RPMI8226 (cell line): ENCODE results near the gene PKP1.
A peak's percentile ranks its signal among the peaks of the same experiment; 100 is the strongest.

ENCODE experiments used
- DNase-seq: peaks from one replicate; pipeline ENCODE4 v3.0.0-alpha.2; 2015

PKP1 gene

DNA sequence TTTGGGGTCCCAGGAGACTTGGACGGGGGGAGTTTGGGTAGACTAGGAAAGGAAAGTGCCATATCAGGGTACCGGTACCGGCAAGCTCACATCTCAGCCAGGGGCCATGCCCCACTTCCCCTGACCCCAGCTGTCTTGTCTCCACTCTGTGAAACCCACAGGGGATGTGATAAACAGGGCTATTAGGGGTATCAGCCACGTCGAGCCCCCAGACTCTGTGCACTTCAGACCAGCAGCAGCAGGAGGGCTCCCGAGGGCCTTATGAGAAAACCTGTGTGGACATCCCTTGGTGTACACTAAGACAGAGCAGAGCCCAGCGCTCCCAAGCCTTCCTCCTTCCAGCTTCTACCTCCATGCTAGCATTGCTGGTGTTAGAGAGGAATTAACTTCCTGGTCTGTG is 47.9 kb downstream of the PKP1 start:
- no peak for DNase-seq

DNA sequence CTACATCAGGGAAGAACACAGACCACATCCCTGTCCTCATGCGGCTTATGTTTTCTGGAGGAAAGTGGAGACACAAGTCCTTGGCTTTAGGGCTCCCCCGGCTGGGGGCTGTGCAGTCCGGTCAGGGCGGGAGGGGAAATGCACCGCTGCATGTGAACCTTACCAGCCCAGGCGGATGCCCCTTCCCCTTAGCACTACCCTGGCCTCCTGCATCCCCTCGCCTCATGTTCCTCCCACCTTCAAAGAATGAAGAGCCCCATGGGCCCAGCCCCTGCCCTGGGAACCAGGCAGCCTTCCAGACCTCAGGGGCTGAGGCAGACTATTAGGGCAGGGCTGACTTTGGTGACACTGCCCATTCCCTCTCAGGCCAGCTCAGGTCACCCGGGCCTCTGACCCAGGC is 48.7 kb downstream of the PKP1 start:
- DNase-seq, result no peak

DNA sequence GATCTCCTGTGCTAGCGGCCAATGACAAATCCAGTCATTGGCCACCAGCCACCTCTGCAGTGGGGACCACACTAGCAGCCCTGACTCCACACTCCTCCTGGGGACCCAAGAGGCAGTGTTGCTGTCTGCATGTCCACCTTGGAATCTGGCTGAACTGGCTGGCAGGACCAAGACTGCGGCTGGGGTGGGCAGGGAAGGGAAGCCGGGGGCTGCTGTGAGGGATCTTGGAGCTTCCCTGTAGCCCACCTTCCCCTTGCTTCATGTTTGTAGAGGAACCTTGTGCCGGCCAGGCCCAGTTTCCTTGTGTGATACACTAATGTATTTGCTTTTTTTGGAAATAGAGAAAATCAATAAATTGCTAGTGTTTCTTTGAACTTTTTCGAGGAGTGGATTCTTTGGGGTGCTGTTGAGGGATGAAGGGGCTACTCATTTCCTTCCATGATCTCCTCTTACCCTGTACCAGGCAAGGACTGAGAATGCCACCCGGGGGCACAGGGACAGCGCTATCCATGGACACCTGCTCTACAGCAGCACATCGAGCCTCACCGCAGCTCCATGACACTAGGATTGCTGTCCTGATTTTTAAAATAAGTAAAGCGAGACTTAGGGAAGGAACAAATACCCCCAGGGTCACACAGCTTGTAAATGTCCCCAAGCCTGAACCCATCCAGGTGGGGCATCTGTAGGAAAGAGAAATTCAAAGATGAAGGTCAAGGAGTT is 49.5 kb downstream of the PKP1 start:
- DNase-seq, result no peak

DNA sequence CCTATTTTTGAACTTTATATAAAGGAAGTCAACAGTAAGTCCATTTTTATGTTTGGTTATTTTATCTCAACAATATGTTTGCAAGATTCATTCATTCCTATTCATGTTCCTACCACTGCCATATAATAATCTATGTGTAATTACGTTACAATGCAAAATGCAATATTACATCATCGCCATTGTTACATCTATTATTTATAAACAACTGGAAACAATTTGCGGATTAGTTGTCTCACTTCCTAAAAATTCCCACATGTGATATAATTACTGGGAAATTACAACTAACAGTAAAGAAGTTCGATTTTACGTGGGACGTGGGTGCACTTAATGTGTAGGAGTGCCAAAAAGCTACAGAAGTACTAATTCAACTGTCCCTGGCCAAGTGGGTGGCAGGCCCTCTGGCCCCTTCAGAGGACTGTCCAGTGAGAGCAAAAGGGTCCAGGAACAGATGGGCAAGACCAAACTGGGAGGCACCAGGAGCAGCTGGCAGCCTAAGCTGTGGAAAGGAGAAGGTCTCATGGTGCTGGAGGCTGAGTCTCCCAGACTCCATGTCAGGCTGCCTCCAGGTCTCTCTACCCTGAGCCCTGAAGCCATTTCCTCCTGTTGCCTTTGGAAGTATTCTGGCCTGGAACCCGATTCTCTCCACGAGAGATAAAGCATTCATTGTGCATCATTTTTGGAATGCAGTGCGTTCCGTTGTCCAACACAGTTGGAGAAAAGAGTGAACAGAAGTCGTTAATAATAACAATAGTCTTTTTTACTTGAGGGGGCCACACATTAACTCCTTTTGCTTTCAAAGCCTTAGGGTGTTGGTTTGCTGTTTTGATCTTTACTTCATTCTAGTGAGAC is 51.2 kb downstream of the PKP1 start:
- DNase-seq, result no peak

- no peak for DNase-seq
Observed at GRCh38 chr1:201335174-201335870, 52.0 kb downstream of the PKP1 start.

GRCh38 chr1:201335901-201336300 is 52.6 kb downstream of the PKP1 start:
- DNase-seq, result no peak

DNA sequence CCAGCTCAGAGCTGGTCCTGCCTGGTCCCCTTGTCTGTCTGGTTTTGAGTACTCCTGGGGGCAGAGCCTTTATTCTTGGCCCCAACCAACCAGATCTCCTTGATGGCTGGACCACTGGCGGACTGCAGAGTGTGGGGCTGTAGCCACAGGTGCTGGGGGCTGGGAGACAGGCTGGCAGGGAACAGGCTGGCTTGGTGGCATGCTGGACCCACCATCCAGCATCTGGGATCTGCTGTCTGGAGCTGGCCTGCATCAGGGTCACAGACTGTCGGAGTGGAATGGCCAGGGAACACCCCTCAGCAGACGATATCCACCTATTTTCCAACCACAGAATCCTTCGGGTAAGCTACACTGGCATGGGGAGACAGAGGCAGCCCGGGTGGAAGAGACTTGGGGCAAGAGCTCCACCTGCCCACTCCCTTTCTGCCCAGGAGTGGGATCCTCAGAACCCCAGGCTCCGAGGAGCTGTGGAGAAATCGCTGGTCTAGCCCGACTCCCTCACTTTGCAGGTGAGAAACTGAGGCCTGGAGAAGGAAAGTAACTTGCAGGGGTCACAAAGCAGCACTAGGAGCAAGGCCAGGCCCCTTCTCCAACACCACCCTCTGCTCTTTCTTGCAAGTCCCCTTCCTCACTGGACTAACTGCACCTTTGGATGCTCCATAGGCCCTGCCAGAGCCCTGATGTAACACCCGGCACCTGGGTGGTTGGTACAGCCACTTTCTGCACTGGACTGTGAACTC is 53.6 kb downstream of the PKP1 start:
- DNase-seq, result no peak

DNA sequence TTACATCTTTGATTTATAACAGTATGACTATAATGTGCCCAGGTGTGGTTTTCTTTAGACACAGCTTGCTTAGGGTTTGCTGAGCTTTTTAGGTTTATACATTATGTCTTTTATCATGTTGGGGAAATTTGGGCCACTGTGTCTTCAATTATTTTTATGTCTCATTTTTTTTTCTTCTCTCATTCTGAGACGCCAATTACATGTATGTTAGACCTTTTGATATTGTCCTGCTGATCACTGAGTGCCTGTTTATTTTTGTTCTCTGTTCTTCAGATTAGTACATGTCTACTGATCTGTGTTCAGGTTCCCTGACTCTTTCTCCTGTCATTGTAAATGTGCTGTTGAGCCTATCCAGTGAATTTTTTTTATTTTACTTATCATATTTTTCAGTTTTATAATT is 58.1 kb downstream of the PKP1 start:
- DNase-seq, result no peak

DNA sequence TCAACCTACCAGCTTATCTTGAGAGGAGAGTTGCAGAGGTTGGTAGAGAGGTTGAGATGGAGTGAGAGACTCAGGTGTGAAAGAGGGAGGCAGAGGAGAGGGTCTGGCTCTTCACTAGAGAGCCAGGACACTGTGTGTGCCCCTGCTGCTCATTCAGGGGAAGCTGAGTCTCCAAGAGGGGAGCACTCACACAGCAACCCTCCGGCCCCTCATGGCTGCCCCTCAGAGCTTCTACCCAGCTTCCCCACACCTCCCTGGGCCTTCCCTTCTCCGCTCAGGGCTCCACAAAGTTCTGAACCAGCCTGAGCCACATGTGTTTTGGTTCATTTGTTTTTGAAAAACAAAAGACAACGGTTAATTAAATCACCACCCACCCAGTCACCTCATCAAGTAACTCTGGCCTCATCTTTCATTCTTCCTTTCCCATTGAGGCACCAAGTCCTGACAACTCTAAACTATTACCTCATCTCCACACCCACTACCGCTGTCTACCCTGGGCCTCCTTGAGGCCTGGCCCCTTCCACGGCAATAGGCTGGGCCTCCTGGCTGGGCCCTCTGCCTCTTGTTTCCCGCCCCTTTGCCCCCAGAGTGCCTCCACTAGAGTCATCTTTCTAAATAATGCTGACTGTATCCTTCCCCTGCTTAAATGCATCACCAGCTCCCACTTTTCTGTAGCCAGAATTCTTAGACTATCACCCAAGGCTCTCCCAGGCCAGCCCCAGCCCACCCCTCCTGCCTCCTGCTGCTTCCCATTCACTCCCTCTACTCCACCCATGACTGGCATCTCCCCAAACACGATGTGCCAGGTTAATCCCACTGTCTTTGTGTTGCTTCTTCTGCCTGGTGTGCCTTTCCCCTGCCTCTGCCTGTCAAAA is 61.1 kb downstream of the PKP1 start:
- no peak for DNase-seq

DNA sequence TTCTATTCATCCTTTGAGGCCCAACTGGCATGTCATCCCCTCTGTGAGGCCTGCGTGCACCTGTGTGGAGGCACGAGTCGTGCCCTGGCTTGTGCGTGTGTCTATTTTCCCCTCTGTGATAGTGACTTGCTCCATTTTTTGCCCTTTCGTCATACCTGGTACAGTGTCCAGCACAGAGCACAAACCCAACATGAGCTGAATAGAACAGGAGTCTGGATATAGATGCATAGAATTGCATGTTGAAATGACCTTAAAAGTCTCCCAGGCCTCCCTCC is 61.7 kb downstream of the PKP1 start:
- DNase-seq, result no peak

GRCh38 chr1:201346337-201346939 is 63.1 kb downstream of the PKP1 start:
- peak; percentile 63 for DNase-seq

DNA sequence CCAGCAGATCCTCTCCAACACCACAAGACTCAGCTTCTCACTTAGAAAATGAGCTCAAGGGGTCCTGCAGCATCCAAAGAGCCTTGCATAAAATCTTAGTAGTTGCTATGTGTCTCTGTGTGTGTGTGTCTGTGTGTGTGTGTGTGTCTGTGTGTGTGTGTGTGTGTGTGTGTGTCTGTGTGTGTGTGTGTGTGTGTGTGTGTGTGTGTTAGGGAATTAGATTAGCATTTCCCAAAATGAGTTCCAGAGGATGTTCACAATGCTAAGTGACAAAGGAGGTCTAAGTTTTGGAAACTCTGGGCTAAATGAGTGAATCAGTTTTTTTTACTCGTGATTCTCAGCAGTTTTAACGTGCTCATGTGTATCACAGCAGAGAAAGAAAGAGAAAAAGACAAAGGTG is 63.7 kb downstream of the PKP1 start:
- no peak for DNase-seq

GRCh38 chr1:201347498-201348210 is 64.3 kb downstream of the PKP1 start:
- no peak for DNase-seq

GRCh38 chr1:201348211-201348566 is 64.9 kb downstream of the PKP1 start:
- peak; percentile 75 for DNase-seq

DNA sequence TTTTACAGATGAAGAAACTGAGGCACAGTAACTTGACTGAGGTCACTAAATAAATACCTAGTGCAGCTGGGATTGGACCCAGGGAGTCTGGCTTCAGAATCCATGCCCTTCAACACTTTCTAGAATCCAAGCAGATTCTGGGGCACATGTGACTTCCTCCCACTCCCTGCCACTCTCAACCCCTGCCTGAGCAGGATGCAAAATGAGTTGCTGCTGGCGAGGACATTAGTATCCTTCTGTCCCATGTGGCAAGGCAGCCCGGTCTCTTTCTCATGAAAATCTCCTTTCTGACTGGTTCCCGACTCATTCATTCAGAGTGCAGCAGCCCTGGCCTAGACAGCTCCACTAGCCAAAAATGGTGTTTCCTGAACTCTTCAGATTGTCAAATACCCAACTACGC is 65.8 kb downstream of the PKP1 start:
- DNase-seq, result no peak

DNA sequence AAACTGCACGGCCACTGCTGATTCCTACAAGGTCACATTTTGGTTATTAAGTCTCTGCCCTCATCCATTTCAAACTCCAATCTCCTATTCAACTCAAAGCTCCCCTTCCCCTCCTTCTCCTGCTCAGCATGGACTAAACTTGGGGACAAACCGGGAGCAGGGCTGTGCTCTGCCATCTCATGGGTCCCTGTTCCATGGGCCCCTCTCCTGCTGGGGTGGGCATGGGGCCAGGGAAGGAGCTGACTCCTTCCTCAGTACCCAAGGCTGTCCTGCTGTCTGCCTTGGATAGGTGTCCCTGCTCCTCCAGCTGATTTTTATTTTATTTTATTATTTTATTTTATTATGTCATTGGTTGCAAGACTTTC is 67.0 kb downstream of the PKP1 start:
- no peak for DNase-seq

- no peak for DNase-seq
Observed at GRCh38 chr1:201350884-201351283, 67.6 kb downstream of the PKP1 start.

DNA sequence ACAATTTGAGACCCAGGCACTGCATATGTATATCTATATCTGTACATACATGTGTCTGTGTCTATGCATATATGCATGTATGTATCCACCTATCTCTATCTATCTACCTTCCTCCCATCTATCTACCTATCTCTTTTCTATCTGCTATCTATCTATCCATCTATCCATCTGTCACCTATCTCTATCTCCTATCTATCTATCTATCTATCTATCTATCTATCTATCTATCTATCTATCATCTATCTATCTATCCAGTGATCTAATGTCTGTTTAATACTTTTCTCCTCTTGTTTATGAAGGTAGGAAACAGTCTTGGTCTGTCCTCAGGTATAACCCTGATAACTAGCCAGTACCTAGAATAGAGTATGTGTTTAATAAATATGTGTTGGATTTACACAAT is 68.3 kb downstream of the PKP1 start:
- no peak for DNase-seq

GRCh38 chr1:201353186-201353940 is 70.1 kb downstream of the PKP1 start:
- DNase-seq, result no peak

DNA sequence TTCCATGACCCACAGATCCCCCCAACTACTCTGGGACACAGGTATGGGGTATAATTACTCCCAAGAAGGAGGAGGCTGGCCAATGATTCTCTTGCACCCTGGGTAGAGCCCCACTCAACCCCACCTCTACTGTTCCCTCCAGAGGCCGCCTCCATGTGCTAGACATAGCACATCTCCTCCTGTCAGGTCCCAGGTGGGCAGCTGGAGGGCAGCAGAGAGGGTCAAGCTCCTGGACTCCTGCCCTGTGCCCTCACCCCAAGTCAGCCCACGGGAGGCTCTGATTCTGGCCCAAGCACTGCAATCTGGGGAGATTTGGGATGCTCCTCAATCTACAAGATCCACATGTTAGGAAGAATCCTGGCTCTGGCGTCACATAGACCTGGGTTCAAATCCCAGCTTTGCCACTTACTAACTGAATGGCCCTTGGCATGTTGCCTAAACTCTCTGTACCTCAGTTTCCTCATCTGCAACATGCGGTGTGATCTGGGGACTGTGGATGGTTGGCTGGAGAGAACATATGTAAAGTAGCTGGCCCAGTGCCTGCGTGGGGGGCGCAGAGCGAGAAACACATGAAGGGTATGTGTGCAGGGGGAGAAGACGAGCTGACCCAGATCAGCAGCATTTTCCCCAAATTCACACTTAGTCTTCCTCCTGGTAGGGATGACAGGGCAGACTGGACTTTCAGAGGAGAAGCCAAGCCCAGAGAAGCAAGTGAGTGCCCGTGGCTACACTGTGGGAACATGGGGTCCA is 71.0 kb downstream of the PKP1 start:
- DNase-seq, result no peak
